ENCODE results near the gene NECTIN4.

NECTIN4 gene

DNA sequence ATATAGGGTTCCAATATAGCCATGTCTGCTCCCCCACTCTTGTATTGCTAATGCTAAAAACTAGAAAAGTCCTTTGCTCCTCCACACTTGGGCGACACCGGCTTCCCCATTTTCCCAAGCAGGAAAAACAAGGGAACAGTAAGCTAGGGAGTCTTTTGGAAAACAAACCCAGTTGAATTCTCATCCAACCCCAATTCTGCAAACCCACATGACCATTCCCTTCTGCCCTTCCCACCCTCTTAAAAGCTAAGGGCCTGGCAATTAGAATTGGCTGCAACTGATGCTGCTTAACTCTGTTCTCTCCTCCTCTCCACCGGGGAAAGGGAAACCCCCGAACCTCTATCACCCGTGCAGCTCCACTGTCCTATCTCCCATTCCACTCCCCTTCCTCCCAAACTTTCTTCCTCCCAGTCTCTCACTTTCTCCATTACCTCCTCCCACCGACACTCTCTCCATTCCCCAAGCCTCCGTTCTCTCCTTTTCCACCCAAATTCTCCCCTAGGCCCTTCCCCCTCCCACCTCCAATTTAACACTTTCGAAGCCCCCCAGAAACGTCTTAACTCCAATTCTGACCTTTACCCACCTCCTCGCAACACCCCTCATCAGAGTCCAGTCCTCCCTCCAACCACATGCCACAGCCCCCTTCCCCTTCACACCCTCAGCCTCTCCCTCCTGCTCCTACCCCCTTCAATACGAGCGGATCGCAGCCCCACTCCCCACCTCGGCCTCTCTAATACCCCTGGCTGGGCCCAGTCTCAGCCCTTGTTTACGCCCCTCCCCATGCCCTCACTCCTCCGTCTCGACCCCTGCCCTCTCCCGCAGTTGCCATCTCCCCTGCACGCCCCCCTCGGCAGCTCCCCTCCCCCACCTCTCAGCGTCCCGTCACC is 42.4 kb upstream of the NECTIN4 start:
- Histone ChIP-seq H3K4me1 (peaks cover 4% of the 10 kb centered on the region; the same call in 1 of the 2 replicates), H3K27me3 (no peaks in the 10 kb centered on the region), H3K4me3 (ENCODE audit: low read depth, low read length) (peak overlapping the region; percentile 78), H3K9me3 (no peaks in the 10 kb centered on the region), H3K36me3 (peaks cover 36% of the 10 kb centered on the region)
- no peak for DNase-seq
- TF ChIP-seq, protein P1, sequence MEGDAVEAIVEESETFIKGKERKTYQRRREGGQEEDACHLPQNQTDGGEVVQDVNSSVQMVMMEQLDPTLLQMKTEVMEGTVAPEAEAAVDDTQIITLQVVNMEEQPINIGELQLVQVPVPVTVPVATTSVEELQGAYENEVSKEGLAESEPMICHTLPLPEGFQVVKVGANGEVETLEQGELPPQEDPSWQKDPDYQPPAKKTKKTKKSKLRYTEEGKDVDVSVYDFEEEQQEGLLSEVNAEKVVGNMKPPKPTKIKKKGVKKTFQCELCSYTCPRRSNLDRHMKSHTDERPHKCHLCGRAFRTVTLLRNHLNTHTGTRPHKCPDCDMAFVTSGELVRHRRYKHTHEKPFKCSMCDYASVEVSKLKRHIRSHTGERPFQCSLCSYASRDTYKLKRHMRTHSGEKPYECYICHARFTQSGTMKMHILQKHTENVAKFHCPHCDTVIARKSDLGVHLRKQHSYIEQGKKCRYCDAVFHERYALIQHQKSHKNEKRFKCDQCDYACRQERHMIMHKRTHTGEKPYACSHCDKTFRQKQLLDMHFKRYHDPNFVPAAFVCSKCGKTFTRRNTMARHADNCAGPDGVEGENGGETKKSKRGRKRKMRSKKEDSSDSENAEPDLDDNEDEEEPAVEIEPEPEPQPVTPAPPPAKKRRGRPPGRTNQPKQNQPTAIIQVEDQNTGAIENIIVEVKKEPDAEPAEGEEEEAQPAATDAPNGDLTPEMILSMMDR (IDR thresholded peaks at IDR 0.05; ENCODE audit: low read depth, low read length): no peak

DNA sequence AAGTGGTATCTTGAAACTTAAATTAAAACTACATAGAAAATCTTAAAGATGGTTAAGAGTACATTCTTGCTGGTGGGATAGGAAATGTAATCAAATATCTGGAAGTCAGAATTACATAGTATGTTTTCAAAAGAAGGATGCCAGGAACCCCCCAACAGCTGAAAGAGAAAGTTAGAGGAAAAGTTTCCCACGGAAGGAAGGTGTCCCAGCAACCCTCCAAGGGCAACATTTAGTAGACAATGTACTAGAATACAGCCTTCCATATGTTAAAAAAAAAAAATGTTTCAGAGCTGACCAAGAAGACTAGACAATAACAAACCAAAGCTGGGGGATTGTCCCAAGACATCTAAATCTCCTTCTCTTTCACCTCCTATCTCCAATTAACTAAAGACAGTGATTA is 40.9 kb upstream of the NECTIN4 start:
- H3K36me3 ChIP-seq: peaks cover 46% of the 10 kb centered on the region
- no peak for DNase-seq
- H3K4me1 ChIP-seq: peaks cover 4% of the 10 kb centered on the region; the same call in 1 of the 2 replicates
- no peaks in the 10 kb centered on the region for H3K27me3 ChIP-seq
- no peaks in the 10 kb centered on the region for H3K9me3 ChIP-seq
- TF ChIP-seq, protein P1 (IDR thresholded peaks at IDR 0.05; ENCODE audit: low read depth, low read length): no peak
- H3K4me3 ChIP-seq (ENCODE audit: low read depth, low read length): no peak overlapping the region

DNA sequence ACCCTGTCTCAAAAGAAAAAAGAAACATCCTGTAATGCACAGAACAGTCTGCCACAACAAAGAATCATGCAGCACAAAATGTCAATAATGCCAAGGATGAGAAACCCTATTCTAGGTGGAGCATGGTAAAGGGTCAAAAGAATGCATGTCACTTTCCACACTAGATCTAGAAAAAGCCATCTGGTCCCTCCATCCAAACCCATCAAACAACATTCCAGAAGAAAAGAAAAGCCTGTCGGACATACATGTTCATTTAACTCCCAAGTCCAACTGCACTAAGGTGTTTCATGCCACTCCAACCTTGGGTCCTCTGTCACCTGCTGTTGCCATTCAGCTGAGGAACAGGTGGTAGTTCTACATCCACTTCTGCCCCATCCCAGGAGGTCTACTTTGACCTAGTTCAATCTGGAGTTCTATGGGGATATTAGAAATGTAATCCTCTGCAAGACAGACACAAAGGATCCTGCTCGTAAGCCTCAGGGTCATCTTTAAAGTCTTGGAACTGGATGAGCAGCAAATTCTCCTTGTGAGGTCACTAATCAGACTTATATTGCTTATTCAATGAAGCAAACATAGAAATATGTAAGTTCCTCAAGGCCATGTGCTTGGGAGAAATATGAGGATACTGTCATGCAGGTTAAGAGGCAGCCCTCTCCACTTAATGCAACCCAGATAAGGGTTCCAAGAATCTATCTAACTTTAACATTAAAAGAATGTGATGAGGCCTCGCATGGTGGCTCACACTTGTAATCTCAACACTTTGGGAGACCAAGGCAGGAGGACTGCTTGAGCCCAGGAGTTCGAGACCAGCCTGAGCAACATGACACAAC is 39.4 kb upstream of the NECTIN4 start:
- Histone ChIP-seq H3K36me3 (peaks cover 61% of the 10 kb centered on the region), H3K4me3 (ENCODE audit: low read depth, low read length) (no peak overlapping the region), H3K9me3 (no peaks in the 10 kb centered on the region), H3K4me1 (peaks cover 4% of the 10 kb centered on the region; the same call in 1 of the 2 replicates), H3K27me3 (no peaks in the 10 kb centered on the region)
- TF ChIP-seq, protein P1 (IDR thresholded peaks at IDR 0.05; ENCODE audit: low read depth, low read length): no peak
- no peak for DNase-seq

DNA sequence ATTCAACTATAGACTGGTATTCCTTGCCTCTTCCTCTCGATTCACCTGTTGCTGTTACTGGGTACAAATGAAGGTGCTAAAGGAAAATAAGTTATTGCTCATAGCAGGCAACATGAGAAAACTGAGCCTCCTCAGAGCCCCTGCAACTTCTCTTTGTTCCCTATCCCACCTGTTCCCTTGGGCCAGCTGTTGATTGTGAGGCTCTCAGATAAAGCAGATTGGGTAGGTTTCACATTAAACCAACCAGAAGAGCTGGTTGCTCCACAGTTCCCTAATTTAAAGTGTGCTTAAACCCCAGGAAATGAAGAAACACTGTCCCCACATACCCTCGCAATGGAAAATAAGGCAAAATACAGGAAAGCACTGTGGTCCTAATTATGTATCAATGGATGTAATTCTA is 38.3 kb upstream of the NECTIN4 start:
- no peak for DNase-seq
- Histone ChIP-seq H3K4me1 (peaks cover 4% of the 10 kb centered on the region; the same call in 1 of the 2 replicates), H3K4me3 (ENCODE audit: low read depth, low read length) (no peak overlapping the region), H3K27me3 (no peaks in the 10 kb centered on the region), H3K9me3 (no peaks in the 10 kb centered on the region), H3K36me3 (peaks cover 69% of the 10 kb centered on the region)
- TF ChIP-seq, protein P1 (IDR thresholded peaks at IDR 0.05; ENCODE audit: low read depth, low read length): no peak

DNA sequence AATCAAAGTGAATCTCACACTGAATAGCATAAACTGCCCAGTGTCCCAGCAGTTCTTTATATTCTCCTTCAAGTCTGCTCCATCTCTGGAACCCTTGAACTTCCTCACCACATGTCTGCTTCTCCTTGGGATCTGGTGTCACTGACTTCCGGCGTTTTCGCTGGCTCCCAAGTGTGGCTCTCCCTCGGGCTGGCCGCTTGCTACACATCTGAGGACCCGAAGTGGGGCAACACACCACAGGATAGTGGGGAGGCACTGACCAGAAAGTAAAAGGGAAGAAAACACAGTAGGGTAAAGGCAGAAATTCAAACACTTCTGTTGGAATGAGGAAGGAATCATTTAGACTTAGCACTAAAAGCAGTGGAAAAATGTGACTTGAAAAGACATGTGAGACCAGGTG is 33.6 kb upstream of the NECTIN4 start:
- no peak for DNase-seq
- Histone ChIP-seq H3K36me3 (peaks cover 66% of the 10 kb centered on the region), H3K9me3 (no peaks in the 10 kb centered on the region), H3K4me3 (ENCODE audit: low read depth, low read length) (no peak overlapping the region), H3K4me1 (peaks cover 8% of the 10 kb centered on the region), H3K27me3 (no peaks in the 10 kb centered on the region)
- TF ChIP-seq, protein P1 (IDR thresholded peaks at IDR 0.05; ENCODE audit: low read depth, low read length): no peak

Measured in BE2C (cell line).